Right lobe of liver (tissue), 4 donors: ENCODE results near the gene MAML3.

Source experiments
- POLR2A ChIP-seq: fragments of 450-650 bp; IDR thresholded peaks from one replicate; pipeline ENCODE4 v1.6.1; 2017; ENCODE audit warnings: antibody characterized with exemption, mild to moderate bottlenecking
- TF ChIP-seq, protein P1 (sequence below), 4 donors: fragments of 200-600 bp in 3 of 4; fragments of 450-650 bp in 1 of 4; IDR thresholded peaks; one replicate each; pipeline versions ENCODE4 v1.5.1 to v1.8.0; 2016 to 2022; ENCODE audit warnings: antibody characterized with exemption in 4 of 4, mild to moderate bottlenecking in 2 of 4
- donor health status: DM: no; HTN: no; CAD: no.
- donor health status: DM: no; HTN: no; CAD: no.
- donor health status: DM: no; HTN: yes; CAD: no.

GRCh38 chr4:139672732-139673131, 481.3 kb downstream of the MAML3 start:
- TF ChIP-seq, protein P1, sequence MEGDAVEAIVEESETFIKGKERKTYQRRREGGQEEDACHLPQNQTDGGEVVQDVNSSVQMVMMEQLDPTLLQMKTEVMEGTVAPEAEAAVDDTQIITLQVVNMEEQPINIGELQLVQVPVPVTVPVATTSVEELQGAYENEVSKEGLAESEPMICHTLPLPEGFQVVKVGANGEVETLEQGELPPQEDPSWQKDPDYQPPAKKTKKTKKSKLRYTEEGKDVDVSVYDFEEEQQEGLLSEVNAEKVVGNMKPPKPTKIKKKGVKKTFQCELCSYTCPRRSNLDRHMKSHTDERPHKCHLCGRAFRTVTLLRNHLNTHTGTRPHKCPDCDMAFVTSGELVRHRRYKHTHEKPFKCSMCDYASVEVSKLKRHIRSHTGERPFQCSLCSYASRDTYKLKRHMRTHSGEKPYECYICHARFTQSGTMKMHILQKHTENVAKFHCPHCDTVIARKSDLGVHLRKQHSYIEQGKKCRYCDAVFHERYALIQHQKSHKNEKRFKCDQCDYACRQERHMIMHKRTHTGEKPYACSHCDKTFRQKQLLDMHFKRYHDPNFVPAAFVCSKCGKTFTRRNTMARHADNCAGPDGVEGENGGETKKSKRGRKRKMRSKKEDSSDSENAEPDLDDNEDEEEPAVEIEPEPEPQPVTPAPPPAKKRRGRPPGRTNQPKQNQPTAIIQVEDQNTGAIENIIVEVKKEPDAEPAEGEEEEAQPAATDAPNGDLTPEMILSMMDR (IDR thresholded peaks at IDR 0.05): no peak
- no peak for TF ChIP-seq POLR2A
